Tracheal epithelial cell (primary cell): ENCODE data around the gene SMAD9. TPM values are rescaled to one million over a fixed set of nuclear protein-coding genes. Genes with fewer than 3 reads are reported as not detected.

Source experiments
- total RNA-seq: library from RNA; depleted of rRNA; stranded (reverse); fragments of >200 nt; gene quantifications from 2 replicates; pipeline ENCODE4 v1.2.1, GENCODE V29; 2014

Gene SMAD9
- total RNA-seq: 0.24 and 0.43 TPM in 2 replicates

GRCh38 chr13:36919833-36920615 lies at the start of gene SMAD9:
Gene SMAD9, minus strand, starts transcription at chr13:36920238. Its CDS starts 40,549 bp downstream, at chr13:36879689.

GRCh38 chr13:36818804-36819738 lies 101.0 kb downstream of the SMAD9 start, which contains the start of gene RFXAP:
Gene RFXAP, plus strand, starts transcription at chr13:36819222. Its CDS starts 136 bp downstream, at chr13:36819358.

Other genes starting within 250 kb of the SMAD9 start
- not detected in 2 replicates for gene SERTM1, start 246.2 kb downstream of the SMAD9 start, total RNA-seq
- 0.72 and 1.1 TPM in 2 replicates for gene RFXAP, start 101.0 kb downstream of the SMAD9 start, total RNA-seq
- gene ALG5, start 79.1 kb upstream of the SMAD9 start, total RNA-seq: 40.5 and 48.4 TPM in 2 replicates
- 42.9 and 44.8 TPM in 2 replicates for gene EXOSC8, start 80.5 kb upstream of the SMAD9 start, total RNA-seq
- gene SUPT20H, start 139.4 kb upstream of the SMAD9 start, total RNA-seq: 30.1 and 33.7 TPM in 2 replicates
- gene CSNK1A1L, start 185.4 kb upstream of the SMAD9 start, total RNA-seq: not detected in 2 replicates